DLD1 (cell line): ENCODE measurements around the gene PROKR2.

Experiments
- in situ Hi-C: cut with HindIII; loops from 2 replicates; pipeline ENCODE4 v1.10.0; 2017; ENCODE audit warnings: low sequenced_read_pairs

The PROKR2 gene

DNA sequence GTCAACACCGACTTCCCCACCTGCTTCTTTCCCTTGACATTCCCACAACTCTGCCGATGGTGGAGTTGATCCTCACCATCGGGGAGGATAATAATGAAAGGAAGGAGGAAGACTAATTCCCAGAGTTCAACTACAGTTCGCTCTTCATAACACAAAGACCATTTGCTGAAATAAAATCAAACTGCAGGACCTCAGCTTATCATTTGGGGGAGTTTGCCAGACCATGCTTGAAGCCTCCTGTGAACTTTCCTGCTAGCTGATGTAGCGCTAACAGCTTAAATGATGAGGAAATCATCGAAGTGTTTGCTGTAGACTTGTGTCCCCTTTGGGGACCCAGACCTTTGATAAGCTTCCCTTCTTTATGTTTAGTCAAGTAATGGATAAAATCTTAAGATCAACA, 26.2 kb downstream of the PROKR2 start:
- in situ Hi-C loops = no loop called here

DNA sequence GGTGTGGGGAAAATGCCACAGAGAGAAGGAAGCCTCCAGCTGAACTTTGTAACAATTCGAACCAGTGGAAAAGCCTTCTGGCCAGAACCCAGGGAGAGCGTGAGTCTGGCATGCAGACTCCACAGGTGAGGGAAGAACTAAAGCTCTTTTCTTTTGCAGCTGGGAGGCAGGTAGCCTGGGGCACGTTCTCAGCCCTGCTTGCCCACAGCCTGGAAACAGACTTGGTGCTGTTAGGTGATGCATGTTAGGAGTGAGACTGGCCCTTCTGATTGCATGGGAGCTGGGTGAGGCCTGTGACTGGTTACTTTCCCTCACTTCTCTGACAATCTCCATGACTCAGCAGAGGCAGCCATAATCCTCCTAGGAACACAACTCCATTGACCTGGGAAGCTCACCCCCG, 34.2 kb downstream of the PROKR2 start:
- in situ Hi-C loops = no loop called here

DNA sequence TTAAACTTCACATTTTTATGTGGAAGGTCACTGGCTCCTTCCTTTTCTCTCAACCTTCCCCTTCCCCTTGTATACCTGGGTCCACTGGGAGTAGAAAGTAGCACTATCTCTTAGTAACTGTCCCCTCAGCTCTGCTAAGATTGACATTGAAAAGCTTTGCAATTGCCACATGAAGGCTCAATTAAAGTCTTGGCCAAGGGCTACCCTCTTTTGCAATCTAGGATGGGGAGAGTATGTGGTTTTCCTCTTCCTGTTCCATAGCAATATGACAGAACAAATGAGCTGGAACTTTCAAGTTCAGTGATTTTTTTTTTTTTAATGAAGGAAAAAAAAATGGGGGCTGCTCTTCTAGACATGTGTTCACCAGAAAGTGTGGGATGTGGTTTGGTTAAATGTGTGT, 37.1 kb downstream of the PROKR2 start:
- in situ Hi-C loops = no loop called here

DNA sequence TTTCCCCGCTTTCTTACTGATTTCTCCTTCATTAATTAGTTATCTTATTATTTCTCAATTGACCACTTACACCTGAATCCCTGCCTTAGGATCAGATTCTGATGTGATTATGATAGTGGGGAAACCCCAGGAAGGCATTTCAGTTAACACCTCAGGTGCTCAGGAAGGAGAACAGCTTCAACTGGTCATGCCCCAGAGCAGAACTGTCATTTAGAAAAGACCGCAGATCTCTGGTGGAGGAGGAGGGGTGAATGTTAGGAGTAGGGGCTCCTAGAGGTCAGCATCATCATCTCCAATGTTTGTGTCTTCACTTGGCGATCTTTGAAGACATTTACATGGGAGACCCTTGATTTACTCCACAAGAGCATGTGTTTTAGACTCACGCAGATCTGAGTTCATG, 44.5 kb downstream of the PROKR2 start:
- in situ Hi-C loops = no loop called here

DNA sequence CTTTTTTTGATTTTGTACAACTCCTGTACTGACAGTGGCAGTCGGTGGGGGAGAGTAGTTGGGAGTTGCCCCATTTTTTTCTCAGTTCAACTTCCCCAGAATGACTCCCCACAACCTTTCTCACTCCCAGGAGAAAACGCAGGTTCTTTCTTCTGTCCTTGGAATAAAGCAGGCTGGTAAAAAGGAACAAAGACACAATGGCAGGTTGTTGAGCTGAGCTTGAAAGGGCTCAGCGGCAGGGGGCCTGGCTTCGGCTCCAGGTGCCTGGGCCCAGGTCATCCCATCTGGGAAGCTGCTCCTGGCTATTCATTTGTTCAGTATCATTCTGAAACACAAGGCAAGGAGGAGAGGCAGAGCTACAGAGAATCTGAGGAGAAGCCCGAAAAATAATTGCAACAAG, 46.2 kb downstream of the PROKR2 start:
- in situ Hi-C loops = no loop called here

DNA sequence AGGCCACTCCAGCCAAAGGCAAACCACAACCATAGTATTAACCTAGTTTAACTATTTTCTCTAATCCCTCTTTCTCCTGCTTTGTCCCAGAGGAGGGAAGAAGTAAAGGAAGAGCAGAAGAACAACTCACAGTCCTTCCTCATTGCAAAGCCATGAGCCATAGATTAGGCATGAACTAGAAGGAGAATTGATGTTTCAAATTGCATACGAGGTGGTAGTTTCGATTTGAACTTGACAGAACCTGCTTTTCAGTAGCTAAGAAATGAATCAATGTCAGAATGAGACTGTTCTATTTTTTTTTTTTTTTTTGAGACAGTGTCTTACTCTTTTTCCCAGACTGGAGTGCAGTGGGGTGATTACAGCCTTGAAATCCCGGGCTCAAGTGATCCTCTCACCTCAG, 48.3 kb downstream of the PROKR2 start:
- in situ Hi-C loops = no loop called here

DNA sequence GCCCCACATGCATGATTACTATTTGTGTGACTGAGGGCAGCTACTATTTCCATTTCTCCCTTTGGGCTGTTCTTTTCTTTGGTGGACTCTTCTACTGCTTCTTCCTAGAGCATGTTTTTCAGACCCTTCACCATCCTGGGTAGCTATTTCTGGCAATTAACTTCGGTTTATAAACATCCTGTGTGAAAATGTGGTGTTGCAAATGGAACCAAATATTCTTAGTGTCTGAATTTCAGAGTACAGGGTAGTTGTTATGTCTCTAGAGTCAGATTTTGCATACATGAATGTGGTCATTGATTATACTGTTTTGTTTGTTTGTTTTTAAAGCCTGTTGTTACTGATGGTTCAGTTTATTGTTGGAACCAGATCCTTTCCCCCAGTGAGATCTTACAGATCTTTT, 49.7 kb downstream of the PROKR2 start:
- in situ Hi-C loops = no loop called here
